Uterus (tissue), 4 donors: ENCODE results near the gene C16orf86. TPM values are rescaled to one million over a fixed set of nuclear protein-coding genes. Genes with fewer than 3 reads are reported as not detected.

Experiments used
- DNase-seq, 2 donors: peaks; one replicate each; pipeline ENCODE4 v3.0.0-alpha.2; 2019 to 2020
- H3K27ac ChIP-seq, 2 donors: fragments of 200-600 bp; sonication (generic); 1 replicate in 1 of 2; 2 replicates in 1 of 2; pipeline ENCODE4 v1.5.1; 2016 to 2018
- H3K27me3 ChIP-seq, 2 donors: fragments of 200-600 bp; sonication (generic); one replicate each; pipeline ENCODE4 v1.5.1; 2018 to 2019; ENCODE audit warnings: control low read depth in 1 of 2
- H3K36me3 ChIP-seq, 2 donors: fragments of 200-600 bp; sonication (generic); one replicate each; pipeline ENCODE4 v1.5.1; 2019; ENCODE audit warnings: control low read depth in 1 of 2
- H3K4me1 ChIP-seq, 2 donors: fragments of 200-600 bp; sonication (generic); one replicate each; pipeline ENCODE4 v1.5.1; 2018 to 2019; ENCODE audit warnings: control low read depth in 1 of 2
- H3K4me3 ChIP-seq, 2 donors: fragments of 200-600 bp; sonication (generic); 1 replicate in 1 of 2; 2 replicates in 1 of 2; pipeline ENCODE4 v1.5.1; 2018 to 2019; ENCODE audit warnings: mild to moderate bottlenecking in 1 of 2
- H3K9me3 ChIP-seq, 2 donors: fragments of 200-600 bp; sonication (generic); one replicate each; pipeline ENCODE4 v1.5.1; 2019; ENCODE audit warnings: control low read depth in 1 of 2
- CTCF ChIP-seq, 4 experiments: fragments of 200-600 bp in 2 of 4; fragments of 450-650 bp in 2 of 4; sonication (generic) in 2 of 4; IDR thresholded peaks; one replicate each; pipeline ENCODE4 v1.5.1; 2016 to 2019; ENCODE audit warnings: antibody characterized with exemption in 4 of 4, mild to moderate bottlenecking in 2 of 4, moderate library complexity in 1 of 4
- POLR2A ChIP-seq, 2 donors: fragments of 450-650 bp; IDR thresholded peaks; one replicate each; pipeline ENCODE4 v1.6.1; 2016; ENCODE audit warnings: antibody characterized with exemption in 2 of 2, mild to moderate bottlenecking in 1 of 2, moderate library complexity in 1 of 2
- intact Hi-C: fragments of 100-400 bp; cut with DNase I; formaldehyde crosslinking; loops from one replicate; pipeline ENCODE4 v1.15.1; 2023; ENCODE audit warnings: low total_unique reads
- total RNA-seq, 4 donors: library from RNA; depleted of rRNA in 3 of 4; stranded (reverse); fragments of >200 nt in 3 of 4; gene quantifications; one replicate each; pipeline versions ENCODE4 v1.1.0 to v1.2.4, GENCODE V29; 2014 to 2023
- donor health status: DM: yes; HTN: yes; CAD: no.

C16orf86 gene
- total RNA-seq, 4 donors from 2014 or later: 5.3 to 8.6 (median 6.9) TPM; not detected in 1

- DNase-seq: no peak
- Histone ChIP-seq H3K27me3 (peaks cover 20 to 31% of the 10 kb centered on the region in 2 donors), H3K4me3 (no peak overlapping the region), H3K27ac (no peak overlapping the region), H3K4me1 (peaks cover 0 to 5% of the 10 kb centered on the region in 2 donors), H3K9me3 (no peaks in the 10 kb centered on the region), H3K36me3 (no peaks in the 10 kb centered on the region)
- no peak for TF ChIP-seq CTCF (IDR thresholded peaks at IDR 0.05)
- TF ChIP-seq POLR2A (IDR thresholded peaks at IDR 0.05): no peak
- intact Hi-C loops: no loop called here
Measured at GRCh38 chr16:67647111-67647651, 19.4 kb upstream of the C16orf86 start.

GRCh38 chr16:67647681-67648080, 18.9 kb upstream of the C16orf86 start:
- no peaks in the 10 kb centered on the region for H3K36me3 ChIP-seq
- no peak overlapping the region for H3K4me3 ChIP-seq
- H3K4me1 ChIP-seq: peaks cover 0 to 8% of the 10 kb centered on the region in 2 donors
- intact Hi-C loops: no loop called here
- TF ChIP-seq POLR2A (IDR thresholded peaks at IDR 0.05) (no peak), CTCF (IDR thresholded peaks at IDR 0.05) (no peak)
- no peak for DNase-seq
- no peak overlapping the region for H3K27ac ChIP-seq
- H3K27me3 ChIP-seq: peaks cover 24 to 31% of the 10 kb centered on the region in 2 donors
- H3K9me3 ChIP-seq: no peaks in the 10 kb centered on the region

GRCh38 chr16:67648088-67648763, 18.4 kb upstream of the C16orf86 start:
- no peak for TF ChIP-seq CTCF (IDR thresholded peaks at IDR 0.05)
- no peak for TF ChIP-seq POLR2A (IDR thresholded peaks at IDR 0.05)
- no peak for DNase-seq
- Histone ChIP-seq H3K27me3 (peaks cover 26 to 31% of the 10 kb centered on the region in 2 donors), H3K27ac (no peak overlapping the region), H3K36me3 (no peaks in the 10 kb centered on the region), H3K4me1 (peaks cover 0 to 14% of the 10 kb centered on the region in 2 donors), H3K9me3 (no peaks in the 10 kb centered on the region), H3K4me3 (no peak overlapping the region)
- intact Hi-C loops: no loop called here

GRCh38 chr16:67648764-67649407, 17.7 kb upstream of the C16orf86 start:
- no peak for DNase-seq
- intact Hi-C loops: no loop called here
- no peaks in the 10 kb centered on the region for H3K36me3 ChIP-seq
- no peak overlapping the region for H3K4me3 ChIP-seq
- TF ChIP-seq POLR2A (IDR thresholded peaks at IDR 0.05) (no peak), CTCF (IDR thresholded peaks at IDR 0.05) (no peak)
- H3K27me3 ChIP-seq: peaks cover 32 to 35% of the 10 kb centered on the region in 2 donors
- H3K9me3 ChIP-seq: no peaks in the 10 kb centered on the region
- H3K4me1 ChIP-seq: peaks cover 0 to 18% of the 10 kb centered on the region in 2 donors
- H3K27ac ChIP-seq: no peak overlapping the region

GRCh38 chr16:67649494-67649931, 17.1 kb upstream of the C16orf86 start:
- H3K4me1 ChIP-seq: peaks cover 0 to 18% of the 10 kb centered on the region in 2 donors
- intact Hi-C loops: no loop called here
- no peak for TF ChIP-seq POLR2A (IDR thresholded peaks at IDR 0.05)
- no peak for DNase-seq
- no peak overlapping the region for H3K27ac ChIP-seq
- H3K36me3 ChIP-seq: no peaks in the 10 kb centered on the region
- peaks cover 33 to 41% of the 10 kb centered on the region in 2 donors for H3K27me3 ChIP-seq
- no peaks in the 10 kb centered on the region for H3K9me3 ChIP-seq
- no peak overlapping the region for H3K4me3 ChIP-seq
